Measurements from ENCODE around the gene SERPINB8.

SERPINB8 gene

DNA sequence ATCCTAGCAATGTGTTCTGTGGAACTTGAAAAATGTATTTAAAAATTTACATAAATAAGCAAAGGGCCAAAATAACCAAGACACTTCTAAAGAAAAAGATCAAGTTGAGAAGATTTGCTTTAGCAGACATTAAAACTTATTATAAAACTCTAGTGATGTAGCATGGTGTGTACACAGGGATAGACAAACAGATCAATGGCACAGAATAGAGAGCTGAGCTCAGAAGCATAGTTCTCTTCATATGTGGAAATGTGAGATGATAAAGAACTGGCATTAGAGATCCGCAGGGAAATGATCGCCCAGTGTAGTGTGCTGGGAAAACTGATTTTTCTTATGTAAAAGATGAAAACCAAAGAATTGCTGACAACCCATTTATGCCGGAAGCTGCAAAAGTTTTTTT lies 39.4 kb downstream of the SERPINB8 start:
- Mint-ChIP-seq H3K27ac (no peak overlapping the region), H3K4me3 (no peak overlapping the region), H3K36me3 (ENCODE audit: low read depth) (no peaks in the 10 kb centered on the region), H3K27me3 (ENCODE audit: low read depth) (peaks cover 3% of the 10 kb centered on the region), H3K9me3 (no peaks in the 10 kb centered on the region), H3K4me1 (no peaks in the 10 kb centered on the region)
- TF ChIP-seq, protein P1, sequence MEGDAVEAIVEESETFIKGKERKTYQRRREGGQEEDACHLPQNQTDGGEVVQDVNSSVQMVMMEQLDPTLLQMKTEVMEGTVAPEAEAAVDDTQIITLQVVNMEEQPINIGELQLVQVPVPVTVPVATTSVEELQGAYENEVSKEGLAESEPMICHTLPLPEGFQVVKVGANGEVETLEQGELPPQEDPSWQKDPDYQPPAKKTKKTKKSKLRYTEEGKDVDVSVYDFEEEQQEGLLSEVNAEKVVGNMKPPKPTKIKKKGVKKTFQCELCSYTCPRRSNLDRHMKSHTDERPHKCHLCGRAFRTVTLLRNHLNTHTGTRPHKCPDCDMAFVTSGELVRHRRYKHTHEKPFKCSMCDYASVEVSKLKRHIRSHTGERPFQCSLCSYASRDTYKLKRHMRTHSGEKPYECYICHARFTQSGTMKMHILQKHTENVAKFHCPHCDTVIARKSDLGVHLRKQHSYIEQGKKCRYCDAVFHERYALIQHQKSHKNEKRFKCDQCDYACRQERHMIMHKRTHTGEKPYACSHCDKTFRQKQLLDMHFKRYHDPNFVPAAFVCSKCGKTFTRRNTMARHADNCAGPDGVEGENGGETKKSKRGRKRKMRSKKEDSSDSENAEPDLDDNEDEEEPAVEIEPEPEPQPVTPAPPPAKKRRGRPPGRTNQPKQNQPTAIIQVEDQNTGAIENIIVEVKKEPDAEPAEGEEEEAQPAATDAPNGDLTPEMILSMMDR (IDR thresholded peaks at IDR 0.05; ENCODE audit: unreplicated experiment in 3 of 3): no peak

DNA sequence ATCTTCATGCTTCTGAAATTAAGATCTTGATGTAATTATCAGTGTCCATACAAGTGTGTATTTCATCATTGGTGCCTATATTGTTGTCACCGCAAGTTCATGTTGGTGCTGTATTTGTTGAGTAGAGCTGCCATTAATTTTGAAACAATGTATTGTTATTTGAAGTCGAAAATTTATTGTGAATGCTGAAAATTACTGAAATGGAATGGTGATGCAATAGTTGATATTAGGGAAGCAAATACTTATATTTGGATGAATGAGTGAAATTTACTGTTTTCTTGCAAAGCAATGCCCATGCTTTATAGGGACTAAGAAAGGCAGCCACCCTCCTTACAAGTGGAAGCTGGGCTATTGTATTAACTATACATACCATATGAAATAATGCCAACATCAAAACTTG lies 41.6 kb downstream of the SERPINB8 start:
- no peak overlapping the region for H3K4me3 Mint-ChIP-seq
- peaks cover 3% of the 10 kb centered on the region for H3K27me3 Mint-ChIP-seq (ENCODE audit: low read depth)
- no peak overlapping the region for H3K27ac Mint-ChIP-seq
- no peaks in the 10 kb centered on the region for H3K4me1 Mint-ChIP-seq
- no peaks in the 10 kb centered on the region for H3K9me3 Mint-ChIP-seq
- TF ChIP-seq, protein P1 (IDR thresholded peaks at IDR 0.05; ENCODE audit: unreplicated experiment in 3 of 3): no peak
- H3K36me3 Mint-ChIP-seq (ENCODE audit: low read depth): no peaks in the 10 kb centered on the region

DNA sequence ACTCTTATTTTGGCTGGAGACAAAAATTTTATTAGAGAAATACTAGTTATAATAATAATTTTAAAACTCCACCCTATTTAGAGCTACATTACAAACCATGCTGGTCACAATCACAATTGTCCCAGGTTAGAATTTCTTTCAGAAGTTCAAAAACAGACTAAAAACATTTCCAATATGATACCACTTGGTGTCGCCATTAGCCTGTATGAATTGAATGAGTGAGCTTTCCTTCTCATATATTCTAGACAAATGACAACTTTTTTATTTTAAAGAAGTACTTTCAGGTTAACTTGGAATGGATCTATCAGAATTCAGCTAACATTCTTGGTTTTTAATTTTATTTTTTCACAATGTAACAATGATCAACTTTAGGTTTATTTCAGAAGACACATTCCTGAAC lies 48.0 kb downstream of the SERPINB8 start:
- H3K27ac Mint-ChIP-seq: no peak overlapping the region
- no peak overlapping the region for H3K4me3 Mint-ChIP-seq
- no peaks in the 10 kb centered on the region for H3K4me1 Mint-ChIP-seq
- H3K36me3 Mint-ChIP-seq (ENCODE audit: low read depth): no peaks in the 10 kb centered on the region
- TF ChIP-seq, protein P1 (IDR thresholded peaks at IDR 0.05; ENCODE audit: unreplicated experiment in 3 of 3): peak; percentile 52 to 70 (median 54)
- peaks cover 3% of the 10 kb centered on the region for H3K27me3 Mint-ChIP-seq (ENCODE audit: low read depth)
- no peaks in the 10 kb centered on the region for H3K9me3 Mint-ChIP-seq

DNA sequence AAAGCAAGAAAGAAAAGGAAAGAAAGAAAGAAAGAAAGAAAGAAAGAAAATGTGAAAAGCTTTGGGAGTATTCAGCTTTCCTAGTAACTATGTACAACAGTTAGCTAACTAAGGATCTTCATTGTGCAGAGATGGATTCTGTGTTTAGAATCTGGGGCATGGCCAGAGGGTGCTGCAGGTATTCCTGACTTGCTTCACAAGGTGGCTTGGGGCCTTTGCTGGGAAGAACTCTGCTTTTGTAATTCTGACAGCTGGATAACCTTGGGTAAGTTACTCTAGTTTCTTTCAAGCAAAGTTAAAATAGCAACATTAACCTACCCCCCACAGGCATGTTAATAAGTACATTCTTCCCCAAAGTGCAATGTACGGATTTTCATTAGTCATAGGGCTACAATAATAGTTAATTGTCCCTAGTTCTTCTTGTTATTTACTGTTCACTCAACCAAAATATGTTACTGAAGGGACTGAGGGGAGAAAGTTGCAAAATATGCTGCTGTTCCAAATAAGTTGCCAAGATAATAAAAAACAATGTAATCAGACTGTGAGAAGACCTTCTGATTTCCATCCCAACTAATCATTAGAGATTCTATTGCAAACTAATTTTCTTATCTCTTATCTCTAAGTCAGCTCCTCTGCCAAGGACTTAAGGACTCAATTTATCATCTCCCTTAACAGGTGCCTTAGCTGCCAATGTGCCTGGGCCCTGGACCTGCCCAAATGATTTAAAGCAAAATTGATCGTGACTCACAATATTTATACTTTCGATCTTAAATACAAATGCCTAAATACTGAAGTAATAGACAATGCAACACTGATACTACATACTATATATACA lies 50.3 kb downstream of the SERPINB8 start:
- no peak overlapping the region for H3K27ac Mint-ChIP-seq
- no peaks in the 10 kb centered on the region for H3K36me3 Mint-ChIP-seq (ENCODE audit: low read depth)
- no peak overlapping the region for H3K4me3 Mint-ChIP-seq
- no peaks in the 10 kb centered on the region for H3K4me1 Mint-ChIP-seq
- TF ChIP-seq, protein P1 (IDR thresholded peaks at IDR 0.05; ENCODE audit: unreplicated experiment in 3 of 3): no peak
- no peaks in the 10 kb centered on the region for H3K9me3 Mint-ChIP-seq
- no peaks in the 10 kb centered on the region for H3K27me3 Mint-ChIP-seq (ENCODE audit: low read depth)

DNA sequence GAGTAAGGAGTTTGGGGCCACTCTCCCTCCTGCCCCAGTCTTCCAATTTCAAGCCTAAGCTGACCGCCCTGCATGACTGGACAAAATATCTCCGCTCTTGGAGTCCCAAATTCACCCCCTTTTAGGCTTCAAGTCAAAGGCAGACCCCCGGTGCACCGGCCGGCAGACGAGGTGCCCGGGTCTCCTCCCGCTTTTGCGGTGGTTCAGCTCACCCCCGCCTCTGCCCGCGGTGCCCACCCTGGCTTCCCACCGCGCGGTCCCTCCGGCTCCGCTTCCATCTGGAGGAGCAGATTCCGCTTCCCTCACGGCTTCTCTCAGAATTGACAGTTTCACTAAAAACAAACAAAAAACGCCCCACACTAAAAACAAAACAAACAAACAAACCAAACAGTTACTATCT lies 56.5 kb downstream of the SERPINB8 start:
- H3K4me3 Mint-ChIP-seq: no peak overlapping the region
- no peaks in the 10 kb centered on the region for H3K36me3 Mint-ChIP-seq (ENCODE audit: low read depth)
- no peaks in the 10 kb centered on the region for H3K4me1 Mint-ChIP-seq
- no peak overlapping the region for H3K27ac Mint-ChIP-seq
- H3K27me3 Mint-ChIP-seq (ENCODE audit: low read depth): peaks cover 3% of the 10 kb centered on the region
- no peaks in the 10 kb centered on the region for H3K9me3 Mint-ChIP-seq
- TF ChIP-seq, protein P1 (IDR thresholded peaks at IDR 0.05; ENCODE audit: unreplicated experiment in 3 of 3): no peak

All from nephron (organoid).